ENCODE data around the gene RAPSN.

GRCh38 chr11:47398011-47398410, 50.9 kb downstream of the RAPSN start:
- no peak for TF ChIP-seq CTCF (IDR thresholded peaks at IDR 0.05)
- TF ChIP-seq POLR2A (IDR thresholded peaks at IDR 0.05), result no peak

Measured in body of pancreas (tissue), 4 donors.